Keratinocyte (primary cell): ENCODE measurements around the gene SYK.

ENCODE experiments used
- EZH2 ChIP-seq: IDR thresholded peaks from one replicate; pipeline ENCODE4 v1.6.1; 2012; ENCODE audit warnings: inconsistent platforms, mild to moderate bottlenecking, low read length, moderate library complexity
- TF ChIP-seq, protein P1 (sequence below), 3 experiments: IDR thresholded peaks in 1 of 3; conservative IDR thresholded peaks in 1 of 3; optimal IDR thresholded peaks in 1 of 3; 2 replicates in 2 of 3; 3 replicates in 1 of 3; pipeline versions ENCODE3 to v1.5.1; 2011; ENCODE audit warnings: low read length in 3 of 3, mild to moderate bottlenecking in 3 of 3, moderate library complexity in 2 of 3, control low read depth in 1 of 3, inconsistent platforms in 1 of 3; ENCODE audit not compliant: insufficient read depth in 2 of 3; ENCODE audit errors: extremely low read depth in 1 of 3

DNA sequence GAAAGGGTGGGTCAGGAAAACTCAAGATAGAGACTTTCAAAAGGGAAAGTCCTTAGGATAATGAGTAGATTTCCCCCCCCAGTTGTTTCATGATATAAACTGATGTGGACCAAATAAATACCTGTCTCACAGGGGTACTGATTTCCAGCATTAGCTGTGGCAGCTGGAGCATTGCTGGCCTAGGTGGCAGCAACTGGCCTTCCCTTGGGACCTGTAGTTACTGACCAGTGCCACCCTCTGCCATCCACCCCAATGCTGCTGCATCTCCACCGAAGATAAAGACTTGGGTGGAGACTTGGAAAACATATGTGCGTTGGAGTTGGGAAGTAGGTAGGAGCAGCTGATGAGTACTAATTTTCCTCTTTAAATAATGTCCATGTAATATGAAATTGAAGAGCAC, 71.8 kb downstream of the SYK start:
- TF ChIP-seq, protein P1, sequence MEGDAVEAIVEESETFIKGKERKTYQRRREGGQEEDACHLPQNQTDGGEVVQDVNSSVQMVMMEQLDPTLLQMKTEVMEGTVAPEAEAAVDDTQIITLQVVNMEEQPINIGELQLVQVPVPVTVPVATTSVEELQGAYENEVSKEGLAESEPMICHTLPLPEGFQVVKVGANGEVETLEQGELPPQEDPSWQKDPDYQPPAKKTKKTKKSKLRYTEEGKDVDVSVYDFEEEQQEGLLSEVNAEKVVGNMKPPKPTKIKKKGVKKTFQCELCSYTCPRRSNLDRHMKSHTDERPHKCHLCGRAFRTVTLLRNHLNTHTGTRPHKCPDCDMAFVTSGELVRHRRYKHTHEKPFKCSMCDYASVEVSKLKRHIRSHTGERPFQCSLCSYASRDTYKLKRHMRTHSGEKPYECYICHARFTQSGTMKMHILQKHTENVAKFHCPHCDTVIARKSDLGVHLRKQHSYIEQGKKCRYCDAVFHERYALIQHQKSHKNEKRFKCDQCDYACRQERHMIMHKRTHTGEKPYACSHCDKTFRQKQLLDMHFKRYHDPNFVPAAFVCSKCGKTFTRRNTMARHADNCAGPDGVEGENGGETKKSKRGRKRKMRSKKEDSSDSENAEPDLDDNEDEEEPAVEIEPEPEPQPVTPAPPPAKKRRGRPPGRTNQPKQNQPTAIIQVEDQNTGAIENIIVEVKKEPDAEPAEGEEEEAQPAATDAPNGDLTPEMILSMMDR (optimal IDR thresholded peaks at IDR 0.05 in 1 of 3, IDR thresholded peaks at IDR 0.05 in 1 of 3, conservative IDR thresholded peaks at IDR 0.05 in 1 of 3; ENCODE audit: extremely low read depth in 1 of 3, insufficient read depth in 2 of 3, low read length in 3 of 3): no peak
- no peak for TF ChIP-seq EZH2
